PC-3 (cell line): Measurements from ENCODE around the gene SNX8. TPM values are rescaled to one million over a fixed set of nuclear protein-coding genes. Genes with fewer than 3 reads are reported as not detected.

ENCODE experiments used
- ATAC-seq: fragments of 200-7000 bp; cut with Tn5 transposase; 2 replicates; pipeline ENCODE4 v1.9.1; 2020; ENCODE audit warnings: mild to moderate bottlenecking, moderate library complexity
- BruUV-seq: library from RNA; stranded (reverse); fragments of 400-500 nt; replicated peaks from 2 replicates; lab custom pipeline; 2021; lab: Mats Ljungman, UMichigan
- CTCF ChIA-PET: fragments of 300-600 bp; sonication (Branson Sonifier 250); formaldehyde crosslinking; loops from one replicate; lab custom pipeline; 2022; ENCODE audit warnings: antibody characterized with exemption; lab: Charles Lee
- POLR2A ChIA-PET: fragments of 300-600 bp; sonication (Branson Sonifier 250); formaldehyde crosslinking; loops from one replicate; lab custom pipeline; 2022; ENCODE audit warnings: antibody characterized with exemption; ENCODE audit not compliant: unreplicated experiment; lab: Charles Lee
- DNase-seq: peaks from one replicate; pipeline ENCODE4 v3.0.0-alpha.2; 2015
- H2AFZ ChIP-seq: fragments of 300-600 bp; sonication (generic); 2 replicates; pipeline ENCODE4 v1.6.0; 2016; ENCODE audit warnings: antibody characterized with exemption, low read length
- H3F3A ChIP-seq: fragments of 300-600 bp; sonication (generic); one replicate; pipeline ENCODE4 v1.6.0; 2017; ENCODE audit warnings: antibody characterized with exemption, low read length, control low read depth, mild to moderate bottlenecking; ENCODE audit not compliant: unreplicated experiment
- H3K27ac ChIP-seq: fragments of 300-600 bp; sonication (generic); 2 replicates; pipeline ENCODE4 v1.5.1; 2016; ENCODE audit warnings: mild to moderate bottlenecking, low read length
- H3K27me3 ChIP-seq: fragments of 300-600 bp; sonication (generic); 2 replicates; pipeline ENCODE4 v1.6.1; 2016; ENCODE audit warnings: low read length, mixed read lengths
- H3K36me3 ChIP-seq: fragments of 300-600 bp; sonication (generic); 2 replicates; pipeline ENCODE4 v1.6.1; 2016; ENCODE audit warnings: low read depth, mixed run types, low read length, mixed read lengths
- H3K4me1 ChIP-seq: fragments of 300-600 bp; sonication (generic); 2 replicates; pipeline ENCODE4 v1.5.1; 2016; ENCODE audit warnings: low read length; ENCODE audit not compliant: insufficient read depth
- H3K4me2 ChIP-seq: fragments of 300-600 bp; sonication (generic); 2 replicates; pipeline ENCODE4 v1.6.0; 2016; ENCODE audit warnings: low read length
- H3K4me3 ChIP-seq: fragments of 300-600 bp; sonication (generic); 2 replicates; pipeline ENCODE4 v1.5.1; 2016; ENCODE audit warnings: mild to moderate bottlenecking, low read length, mixed read lengths
- H3K79me2 ChIP-seq: fragments of 300-600 bp; sonication (generic); 2 replicates; pipeline ENCODE4 v1.6.1; 2017; ENCODE audit warnings: low read length, mixed read lengths
- H3K9ac ChIP-seq: fragments of 300-600 bp; sonication (generic); 2 replicates; pipeline ENCODE4 v1.6.0; 2016; ENCODE audit warnings: mild to moderate bottlenecking, low read length
- H3K9me2 ChIP-seq: fragments of 300-600 bp; sonication (generic); replicated peaks from 2 replicates; pipeline ENCODE4 v1.6.1; 2016; ENCODE audit warnings: mixed run types, low read length, mixed read lengths
- H3K9me3 ChIP-seq: fragments of 300-600 bp; sonication (generic); 2 replicates; pipeline ENCODE4 v1.6.1; 2016; ENCODE audit warnings: low read length, mixed read lengths
- H4K20me1 ChIP-seq: fragments of 300-600 bp; sonication (generic); 2 replicates; pipeline ENCODE4 v1.6.1; 2016; ENCODE audit warnings: low read length, mixed read lengths
- CTCF ChIP-seq: fragments of 300-600 bp; sonication (generic); conservative IDR thresholded peaks from 2 replicates; pipeline ENCODE4 v1.5.1; 2017; ENCODE audit warnings: antibody characterized with exemption, low read depth, mild to moderate bottlenecking, low read length
- EZH2 ChIP-seq: fragments of 300-600 bp; sonication (generic); IDR thresholded peaks from one replicate; pipeline ENCODE4 v1.6.1; 2017; ENCODE audit warnings: antibody characterized with exemption, mild to moderate bottlenecking, low read length; ENCODE audit not compliant: unreplicated experiment
- EZH2phosphoT487 ChIP-seq: fragments of 300-600 bp; sonication (generic); IDR thresholded peaks from 2 replicates; pipeline ENCODE4 v1.6.1; 2018; ENCODE audit warnings: mild to moderate bottlenecking, antibody characterized with exemption, low read length, borderline replicate concordance
- intact Hi-C: fragments of 100-400 bp; cut with micrococcal nuclease; formaldehyde crosslinking; loops from 2 replicates; pipeline ENCODE4 v1.9.0; 2023
- total RNA-seq: library from RNA; depleted of rRNA; stranded (reverse); fragments of >200 nt; gene quantifications from 2 replicates; pipeline ENCODE4 v1.2.3, GENCODE V29; 2014

SNX8 gene
- total RNA-seq, 1 experiment from 2014 or later: 12.3 TPM

DNA sequence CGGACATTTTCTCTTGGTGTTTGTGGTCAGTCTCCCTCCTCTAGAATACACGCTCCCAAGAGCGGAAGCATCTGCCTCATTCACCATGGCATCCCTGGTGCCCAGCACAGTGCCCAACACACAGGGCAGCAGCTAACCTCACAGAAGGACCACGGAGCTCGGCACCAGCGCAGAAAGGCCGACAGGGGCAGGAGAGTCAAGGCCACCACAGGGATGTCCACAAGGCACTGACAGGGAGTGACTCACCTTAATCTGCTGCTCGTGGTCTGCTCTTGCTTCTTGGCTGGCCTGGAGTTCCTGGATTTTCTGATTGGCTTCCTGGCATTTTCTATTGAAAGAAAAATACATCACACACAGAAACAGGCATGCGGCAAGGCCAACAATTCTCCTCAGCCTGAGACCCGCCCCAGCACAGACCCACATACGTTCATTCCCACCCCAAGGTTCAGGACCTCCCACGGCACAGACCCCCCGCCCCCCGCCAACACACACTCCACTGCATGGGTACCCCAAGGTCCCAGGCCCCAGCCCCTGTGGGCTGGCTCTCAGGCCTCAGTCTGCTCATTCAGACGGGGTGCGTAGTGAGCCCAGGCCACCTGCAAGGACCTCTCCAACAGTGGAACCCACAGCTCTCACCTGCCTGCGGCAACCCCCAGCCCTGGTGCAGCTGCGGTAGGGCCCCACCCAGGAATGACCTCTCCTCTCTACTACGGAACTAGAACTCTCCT is 96.4 kb downstream of the SNX8 start:
- peaks cover 22% of the 10 kb centered on the region for H3K36me3 ChIP-seq

GRCh38 chr7:2217206-2217605 is 97.0 kb downstream of the SNX8 start:
- CTCF ChIA-PET: no interaction called here

More for the DNA sequence above, 96.4 kb downstream of the SNX8 start:
- no peak overlapping the region for H2AFZ ChIP-seq
- DNase-seq (no peak), ATAC-seq (no peak)
- no peak overlapping the region for H3K27ac ChIP-seq
- no TSS peak for BruUV-seq
- no peaks in the 10 kb centered on the region for H4K20me1 ChIP-seq
- intact Hi-C loops: no loop called here
- H3K9ac ChIP-seq: no peak overlapping the region
- CTCF ChIA-PET: interaction anchor here (0.6 kb wide), 1 partner anchor 195 kb away, joined by 5 read pairs; no protein-coding TSS in a partner anchor
- H3K9me2 ChIP-seq: no peaks in the 10 kb centered on the region
- TF ChIP-seq EZH2 (no peak), EZH2phosphoT487 (no peak), CTCF (no peak)
- no peak overlapping the region for H3K4me3 ChIP-seq
- H3K4me1 ChIP-seq: no peaks in the 10 kb centered on the region
- POLR2A ChIA-PET: no interaction called here
- peaks cover 9% of the 10 kb centered on the region; the same call in 1 of the 2 replicates for H3K79me2 ChIP-seq
- H3F3A ChIP-seq: no peaks in the 10 kb centered on the region
- H3K4me2 ChIP-seq: no peak overlapping the region
- no peaks in the 10 kb centered on the region for H3K27me3 ChIP-seq
- no peaks in the 10 kb centered on the region for H3K9me3 ChIP-seq

More at GRCh38 chr7:2217206-2217605, 97.0 kb downstream of the SNX8 start:
- Histone ChIP-seq H3K27ac (no peak overlapping the region), H3K9me3 (no peaks in the 10 kb centered on the region), H3K9me2 (no peaks in the 10 kb centered on the region), H3K4me1 (no peaks in the 10 kb centered on the region), H3K4me3 (no peak overlapping the region), H3K27me3 (no peaks in the 10 kb centered on the region), H4K20me1 (no peaks in the 10 kb centered on the region), H3K4me2 (no peak overlapping the region), H2AFZ (no peak overlapping the region), H3K9ac (no peak overlapping the region), H3K36me3 (peaks cover 29% of the 10 kb centered on the region), H3F3A (no peaks in the 10 kb centered on the region), H3K79me2 (peaks cover 5% of the 10 kb centered on the region; the same call in 1 of the 2 replicates)
- ATAC-seq: no peak
- TF ChIP-seq EZH2: no peak
- no peak for TF ChIP-seq CTCF
- TF ChIP-seq EZH2phosphoT487: no peak
- DNase-seq: no peak
- BruUV-seq: no TSS peak
- POLR2A ChIA-PET: no interaction called here
- intact Hi-C loops: no loop called here
